CMK (cell line): Measurements from ENCODE around the gene ARL5C.
"Not testable (repeated sequence)": the region's sequence is repeated elsewhere in the genome, so short reads cannot be mapped to it uniquely, and the experiment has no call there.

Experiments used
- DNase-seq: peaks from one replicate; pipeline ENCODE4 v3.0.0-alpha.2; 2010; ENCODE audit warnings: low read depth

Gene ARL5C

GRCh38 chr17:39194089-39194984, 28.4 kb upstream of the ARL5C start:
- no peak for DNase-seq

GRCh38 chr17:39193346-39193745, 27.4 kb upstream of the ARL5C start:
- DNase-seq: no peak

GRCh38 chr17:39192901-39193300, 26.9 kb upstream of the ARL5C start:
- no peak for DNase-seq

GRCh38 chr17:39191750-39192510, 26.0 kb upstream of the ARL5C start:
- no peak for DNase-seq

- no peak for DNase-seq
Measured at GRCh38 chr17:39187152-39187830, 21.3 kb upstream of the ARL5C start.

GRCh38 chr17:39186481-39187002, 20.6 kb upstream of the ARL5C start:
- DNase-seq: no peak

- no peak for DNase-seq
Measured at GRCh38 chr17:39183720-39184119, 17.8 kb upstream of the ARL5C start.

GRCh38 chr17:39183045-39183444, 17.1 kb upstream of the ARL5C start:
- no peak for DNase-seq

- DNase-seq: no peak
Measured at GRCh38 chr17:39181303-39181702, 15.3 kb upstream of the ARL5C start.

GRCh38 chr17:39178536-39178935, 12.6 kb upstream of the ARL5C start:
- no peak for DNase-seq

GRCh38 chr17:39177256-39177655, 11.3 kb upstream of the ARL5C start:
- DNase-seq: no peak

GRCh38 chr17:39175695-39176093, 9.7 kb upstream of the ARL5C start:
- no peak for DNase-seq

- peak; percentile 63 for DNase-seq
Measured at GRCh38 chr17:39174920-39175694, 9.1 kb upstream of the ARL5C start.

- DNase-seq: no peak
Measured at GRCh38 chr17:39173526-39174274, 7.7 kb upstream of the ARL5C start.

GRCh38 chr17:39173080-39173479, 7.1 kb upstream of the ARL5C start:
- DNase-seq: no peak

- DNase-seq: no peak
Measured at GRCh38 chr17:39171933-39172332, 6.0 kb upstream of the ARL5C start.

GRCh38 chr17:39170558-39170957, 4.6 kb upstream of the ARL5C start:
- DNase-seq: no peak

- no peak for DNase-seq
Measured at GRCh38 chr17:39170109-39170508, 4.1 kb upstream of the ARL5C start.

- no peak for DNase-seq
Measured at GRCh38 chr17:39169518-39169917, 3.6 kb upstream of the ARL5C start.

GRCh38 chr17:39169101-39169500, 3.1 kb upstream of the ARL5C start:
- no peak for DNase-seq

GRCh38 chr17:39168503-39168902, 2.5 kb upstream of the ARL5C start:
- not testable (repeated sequence) for DNase-seq
